Stomach (tissue), 9 donors: ENCODE data around the gene ANKRD28. TPM values are rescaled to one million over a fixed set of nuclear protein-coding genes. Genes with fewer than 3 reads are reported as not detected.
A peak's percentile ranks its signal among the peaks of the same experiment; 100 is the strongest.

ENCODE experiments used
- DNase-seq, 2 donors: peaks; one replicate each; pipeline versions ENCODE4 v3.0.0 to v3.0.0-alpha.2; 2013 to 2019
- H3K27ac ChIP-seq, 5 donors: fragments of 200-600 bp in 4 of 5; sonication (generic) in 4 of 5; one replicate each; pipeline ENCODE4 v1.5.1; 2013 to 2019; ENCODE audit warnings: mild to moderate bottlenecking in 1 of 5, moderate library complexity in 1 of 5
- H3K27me3 ChIP-seq, 3 donors: fragments of 200-600 bp; sonication (generic); one replicate each; pipeline ENCODE4 v1.5.1; 2017 to 2019; ENCODE audit warnings: mixed run types in 1 of 3
- H3K36me3 ChIP-seq, 4 donors: fragments of 200-600 bp; sonication (generic); 1 replicate in 3 of 4; 2 replicates in 1 of 4; pipeline ENCODE4 v1.5.1; 2016 to 2019
- H3K4me1 ChIP-seq, 4 donors: fragments of 200-600 bp; sonication (generic); one replicate each; pipeline ENCODE4 v1.5.1; 2016 to 2019
- H3K4me3 ChIP-seq, 4 donors: fragments of 200-600 bp; sonication (generic) in 3 of 4; one replicate each; pipeline ENCODE4 v1.5.1; 2016 to 2019; ENCODE audit warnings: mild to moderate bottlenecking in 1 of 4
- H3K9me3 ChIP-seq, 4 donors: fragments of 200-600 bp; sonication (generic); one replicate each; pipeline ENCODE4 v1.5.1; 2016 to 2019
- EP300 ChIP-seq: sonication (generic); formaldehyde crosslinking; IDR thresholded peaks from one replicate; pipeline ENCODE4 v1.6.1; 2017; ENCODE audit warnings: antibody characterized with exemption
- POLR2A ChIP-seq, 4 donors: fragments of 450-650 bp; IDR thresholded peaks; one replicate each; pipeline ENCODE4 v1.6.1; 2016; ENCODE audit warnings: antibody characterized with exemption in 4 of 4, control low read depth in 2 of 4, mild to moderate bottlenecking in 1 of 4, moderate library complexity in 1 of 4
- POLR2AphosphoS5 ChIP-seq, 3 donors: sonication (generic); formaldehyde crosslinking; IDR thresholded peaks; one replicate each; pipeline ENCODE4 v1.6.1; 2016; ENCODE audit warnings: antibody characterized with exemption in 3 of 3
- WGBS, 5 donors: extraction: QIAGEN DNeasy Blood & Tissue Kit in 3 of 5; methylation state at CpG; one replicate each; pipeline versions ENCODE4 v1.1.5 to v1.1.7; 2013 to 2018; 5-methylcytosine and 5-hydroxymethylcytosine counted together
- intact Hi-C: fragments of 100-400 bp; cut with DNase I; formaldehyde crosslinking; loops from one replicate; pipeline ENCODE4 v1.15.1; 2023; ENCODE audit warnings: low total_unique reads
- polyA plus RNA-seq, 3 donors: library from polyadenylated mRNA; stranded (reverse); fragments of 200-250 nt; gene quantifications; one replicate each; pipeline ENCODE4 v1.2.3, GENCODE V29; 2013
- total RNA-seq, 5 donors: library from RNA; depleted of rRNA; stranded (reverse); fragments of >200 nt; gene quantifications; one replicate each; pipeline versions ENCODE4 v1.1.0 to v1.2.3, GENCODE V29; 2014 to 2016
- TF ChIP-seq, protein P1 (sequence below), 7 experiments: fragments of 450-650 bp in 4 of 7; fragments of 200-600 bp in 3 of 7; sonication (generic) in 3 of 7; IDR thresholded peaks; one replicate each; pipeline ENCODE4 v1.5.1; 2016 to 2019; ENCODE audit warnings: antibody characterized with exemption in 7 of 7, control low read depth in 2 of 7, mild to moderate bottlenecking in 1 of 7
- donor health status: healthy with polysubstance abuse.
- donor health status: Bipolar disorder and iron deficiency.
- donor health status: healthy.

The ANKRD28 gene
- total and polyA plus RNA-seq, 8 donors, result 6.8 to 102 (median 16.6) TPM

DNA sequence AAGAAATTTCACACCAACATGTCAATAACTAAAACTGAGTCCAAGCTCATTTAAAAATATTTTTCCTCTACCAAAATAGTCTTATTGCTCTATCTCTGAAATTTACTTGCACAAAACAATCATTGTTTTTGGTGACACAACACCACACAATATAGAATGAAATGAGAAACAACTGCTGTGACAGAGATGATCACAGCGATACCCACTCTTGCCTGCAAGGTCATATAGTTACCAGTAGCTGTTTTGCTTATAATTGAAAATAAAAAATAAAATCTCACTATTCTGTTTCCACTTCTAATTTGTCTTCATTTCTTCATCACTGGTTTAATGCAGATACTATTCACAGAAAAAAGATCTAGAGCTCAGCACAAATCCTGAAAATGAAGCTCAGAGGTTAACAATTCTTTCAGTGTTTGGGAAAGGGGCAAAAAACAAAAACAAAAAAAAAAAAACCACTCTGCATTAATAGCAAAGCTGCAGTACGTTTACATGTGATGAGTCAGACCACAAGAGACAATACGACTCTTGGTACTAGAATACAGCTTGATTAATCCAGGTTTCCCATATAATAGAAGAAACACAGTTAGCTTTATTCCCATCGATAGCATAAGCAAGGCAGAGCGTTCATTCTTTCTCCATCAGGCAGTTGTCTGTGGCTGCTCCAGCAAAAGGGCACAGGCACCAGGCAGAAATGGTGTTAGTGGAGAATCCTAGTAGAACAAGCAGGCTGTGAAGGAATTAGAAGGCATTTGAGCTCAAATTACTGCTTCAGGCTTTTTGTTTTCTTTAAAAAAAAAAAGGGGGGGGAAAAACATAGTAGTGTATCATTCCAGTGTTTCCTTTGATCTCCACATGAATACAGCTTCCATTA, 773 bp downstream of the ANKRD28 start:
- peak overlapping the region; percentile 34 to 43 (median 38) for H3K4me3 ChIP-seq
- H3K36me3 ChIP-seq, result no peaks in the 10 kb centered on the region
- peak in 1 of 2 donors; percentile 36 for DNase-seq
- WGBS, 5 donors, result 14 to 32% (median 30%) methylated on average over 5 of the region's 5 CpGs
- H3K27ac ChIP-seq, result peak overlapping the region; percentile 75 to 89 (median 88)
- no peaks in the 10 kb centered on the region for H3K27me3 ChIP-seq
- TF ChIP-seq POLR2AphosphoS5 (IDR thresholded peaks at IDR 0.05) (no peak), EP300 (no peak), POLR2A (IDR thresholded peaks at IDR 0.05) (no peak)
- TF ChIP-seq, protein P1, sequence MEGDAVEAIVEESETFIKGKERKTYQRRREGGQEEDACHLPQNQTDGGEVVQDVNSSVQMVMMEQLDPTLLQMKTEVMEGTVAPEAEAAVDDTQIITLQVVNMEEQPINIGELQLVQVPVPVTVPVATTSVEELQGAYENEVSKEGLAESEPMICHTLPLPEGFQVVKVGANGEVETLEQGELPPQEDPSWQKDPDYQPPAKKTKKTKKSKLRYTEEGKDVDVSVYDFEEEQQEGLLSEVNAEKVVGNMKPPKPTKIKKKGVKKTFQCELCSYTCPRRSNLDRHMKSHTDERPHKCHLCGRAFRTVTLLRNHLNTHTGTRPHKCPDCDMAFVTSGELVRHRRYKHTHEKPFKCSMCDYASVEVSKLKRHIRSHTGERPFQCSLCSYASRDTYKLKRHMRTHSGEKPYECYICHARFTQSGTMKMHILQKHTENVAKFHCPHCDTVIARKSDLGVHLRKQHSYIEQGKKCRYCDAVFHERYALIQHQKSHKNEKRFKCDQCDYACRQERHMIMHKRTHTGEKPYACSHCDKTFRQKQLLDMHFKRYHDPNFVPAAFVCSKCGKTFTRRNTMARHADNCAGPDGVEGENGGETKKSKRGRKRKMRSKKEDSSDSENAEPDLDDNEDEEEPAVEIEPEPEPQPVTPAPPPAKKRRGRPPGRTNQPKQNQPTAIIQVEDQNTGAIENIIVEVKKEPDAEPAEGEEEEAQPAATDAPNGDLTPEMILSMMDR (IDR thresholded peaks at IDR 0.05), result no peak
- intact Hi-C loops, result no loop called here
- peaks cover 9 to 87% (median 29%) of the 10 kb centered on the region in 4 donors for H3K4me1 ChIP-seq
- H3K9me3 ChIP-seq, result no peaks in the 10 kb centered on the region

DNA sequence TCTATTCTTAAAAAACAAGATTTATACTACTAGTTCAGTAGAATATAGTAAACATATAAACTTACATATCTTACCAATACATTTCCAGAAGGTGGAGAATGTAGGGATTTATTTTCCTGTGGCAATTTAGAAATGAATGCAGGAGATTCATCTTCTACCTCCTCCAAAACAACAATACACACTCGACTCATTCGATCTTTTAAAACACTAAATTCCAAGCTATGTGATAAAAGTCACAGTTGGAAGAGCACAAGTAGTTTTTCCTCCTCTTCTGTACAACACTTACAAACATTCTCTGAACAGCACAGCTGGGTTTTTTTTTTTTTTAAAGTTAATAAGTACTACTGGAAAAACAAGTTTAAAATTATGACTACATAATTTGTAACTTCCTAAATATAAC, 1.4 kb downstream of the ANKRD28 start:
- peak overlapping the region; percentile 34 to 43 (median 38) for H3K4me3 ChIP-seq
- peak overlapping the region in 4 of 5 donors; percentile 75 to 89 (median 88) for H3K27ac ChIP-seq
- peaks cover 9 to 81% (median 27%) of the 10 kb centered on the region in 4 donors for H3K4me1 ChIP-seq
- intact Hi-C loops, result no loop called here
- WGBS, 5 donors, result 26 to 42% (median 35%) methylated on average over 2 of the region's 2 CpGs
- H3K36me3 ChIP-seq, result no peaks in the 10 kb centered on the region
- no peaks in the 10 kb centered on the region for H3K9me3 ChIP-seq
- no peak for DNase-seq
- H3K27me3 ChIP-seq, result no peaks in the 10 kb centered on the region
- TF ChIP-seq EP300, result no peak
- no peak for TF ChIP-seq POLR2AphosphoS5 (IDR thresholded peaks at IDR 0.05)

DNA sequence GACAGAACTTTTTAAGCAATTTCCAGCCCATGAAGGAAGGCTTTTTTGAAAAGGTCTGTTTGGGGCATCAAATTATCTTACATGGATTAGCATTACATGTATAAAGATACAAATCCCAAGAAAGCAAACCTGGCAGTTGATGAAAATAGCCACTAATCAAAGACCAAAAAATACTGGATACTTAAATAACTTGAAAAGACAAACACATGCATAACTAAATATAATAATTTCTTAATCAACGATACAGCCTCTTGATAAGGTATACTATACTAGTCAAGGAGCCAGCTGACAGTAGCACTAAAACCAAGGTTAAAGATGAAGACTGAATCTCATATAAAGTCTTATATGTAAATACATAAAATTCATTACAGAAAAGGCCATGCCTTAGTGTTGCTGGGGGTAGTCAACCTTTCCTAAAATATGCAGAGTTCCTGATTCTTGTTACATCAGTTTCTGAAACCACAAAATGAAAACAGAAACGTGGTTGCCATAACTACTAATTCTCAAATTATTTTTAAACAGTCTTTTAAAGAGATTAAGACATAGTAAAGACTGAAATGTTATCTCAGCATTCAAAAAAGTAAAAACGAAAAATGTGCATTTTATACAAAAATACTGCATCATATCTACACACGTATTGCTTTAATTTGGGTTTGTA, 2.0 kb downstream of the ANKRD28 start:
- Histone ChIP-seq H3K9me3 (no peaks in the 10 kb centered on the region), H3K4me3 (peak overlapping the region; percentile 34 to 43 (median 38)), H3K27me3 (no peaks in the 10 kb centered on the region), H3K4me1 (peaks cover 9 to 75% (median 26%) of the 10 kb centered on the region in 4 donors), H3K27ac (peak overlapping the region in 4 of 5 donors; percentile 75 to 89 (median 88)), H3K36me3 (no peaks in the 10 kb centered on the region)
- no peak for TF ChIP-seq POLR2A (IDR thresholded peaks at IDR 0.05)
- TF ChIP-seq EP300, result no peak
- TF ChIP-seq, protein P1 (IDR thresholded peaks at IDR 0.05), result no peak
- TF ChIP-seq POLR2AphosphoS5 (IDR thresholded peaks at IDR 0.05), result no peak
- WGBS, 5 donors, result 37 to 56% (median 41%) methylated on average over 4 of the region's 4 CpGs
- intact Hi-C loops, result no loop called here
- DNase-seq, result no peak

DNA sequence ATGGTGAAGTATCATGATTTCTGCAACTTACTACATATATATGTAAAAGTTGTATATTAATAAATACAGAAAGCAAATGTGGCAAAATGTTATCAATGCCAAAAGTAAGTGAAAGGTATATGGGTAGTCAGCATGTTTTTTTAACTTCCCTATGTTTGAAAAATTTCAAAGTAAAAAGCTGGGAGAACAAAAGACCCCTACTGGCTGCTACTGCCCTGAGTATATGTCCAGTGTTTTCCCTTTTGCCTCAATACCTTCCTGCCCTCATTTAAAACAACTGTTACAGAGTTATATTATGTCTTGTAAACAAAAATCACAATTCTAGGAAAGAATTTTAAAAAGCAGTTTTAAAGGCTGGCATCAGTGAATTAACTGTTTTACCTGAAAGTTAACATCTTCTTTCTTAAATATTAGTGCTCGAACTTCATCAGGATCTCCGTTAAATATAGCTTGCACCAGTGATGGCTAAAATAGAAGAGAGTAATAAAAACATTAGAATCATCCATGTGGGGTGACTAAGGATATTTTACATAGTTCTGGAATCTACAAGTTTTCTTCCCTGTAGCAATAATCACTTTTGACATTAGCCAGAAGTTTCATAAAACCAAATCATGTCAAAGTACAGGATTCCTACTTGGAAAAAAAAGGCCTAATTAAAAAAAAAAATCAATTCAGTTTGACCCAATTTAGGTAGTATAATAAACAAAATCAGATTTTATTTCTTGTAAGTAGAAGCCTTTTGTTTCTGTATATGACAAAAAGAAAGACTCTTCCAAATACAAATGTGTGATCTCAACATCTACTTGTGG, 2.7 kb downstream of the ANKRD28 start:
- no peaks in the 10 kb centered on the region for H3K36me3 ChIP-seq
- H3K4me3 ChIP-seq, result peak overlapping the region; percentile 34 to 43 (median 38)
- peaks cover 9 to 68% (median 22%) of the 10 kb centered on the region in 4 donors for H3K4me1 ChIP-seq
- no peak for DNase-seq
- WGBS, 5 donors, result 56 to 89% (median 77%) methylated on average over 2 of the region's 2 CpGs
- H3K9me3 ChIP-seq, result no peaks in the 10 kb centered on the region
- intact Hi-C loops, result no loop called here
- no peaks in the 10 kb centered on the region for H3K27me3 ChIP-seq
- TF ChIP-seq EP300, result no peak
- no peak for TF ChIP-seq POLR2A (IDR thresholded peaks at IDR 0.05)
- no peak for TF ChIP-seq POLR2AphosphoS5 (IDR thresholded peaks at IDR 0.05)
- TF ChIP-seq, protein P1 (IDR thresholded peaks at IDR 0.05), result no peak
- peak overlapping the region in 4 of 5 donors; percentile 75 to 89 (median 88) for H3K27ac ChIP-seq
